Measurements from ENCODE around the gene KCNE4. TPM values are rescaled to one million over a fixed set of nuclear protein-coding genes. Genes with fewer than 3 reads are reported as not detected.

KCNE4 gene
- total RNA-seq, 2 donors from 2014 or later: 1.0 to 4.1 TPM

GRCh38 chr2:223069988-223070387 lies 18.0 kb downstream of the KCNE4 start:
- TF ChIP-seq CTCF (IDR thresholded peaks at IDR 0.05) (no peak), POLR2A (IDR thresholded peaks at IDR 0.05) (no peak), POLR2AphosphoS5 (IDR thresholded peaks at IDR 0.05) (no peak)
- no peak overlapping the region for H3K4me3 ChIP-seq
- no peaks in the 10 kb centered on the region for H3K27me3 ChIP-seq (replicated peaks; ENCODE audit: insufficient read depth)
- H3K9me3 ChIP-seq: no peaks in the 10 kb centered on the region
- H3K4me1 ChIP-seq (replicated peaks): no peaks in the 10 kb centered on the region
- WGBS: 98% methylated on average over 1 of the region's 1 CpG
- H3K27ac ChIP-seq: no peak overlapping the region
- intact Hi-C loops (cut with DNase I): no loop called here
- no peak for DNase-seq (ENCODE audit: low spot score)
- no peaks in the 10 kb centered on the region for H3K36me3 ChIP-seq

GRCh38 chr2:223071139-223071538 lies 19.1 kb downstream of the KCNE4 start:
- Histone ChIP-seq H3K4me1 (replicated peaks) (no peaks in the 10 kb centered on the region), H3K27ac (no peak overlapping the region), H3K4me3 (no peak overlapping the region), H3K27me3 (replicated peaks; ENCODE audit: insufficient read depth) (no peaks in the 10 kb centered on the region), H3K9me3 (no peaks in the 10 kb centered on the region), H3K36me3 (no peaks in the 10 kb centered on the region)
- no peak for TF ChIP-seq CTCF (IDR thresholded peaks at IDR 0.05)
- TF ChIP-seq POLR2AphosphoS5 (IDR thresholded peaks at IDR 0.05): no peak
- no peak for TF ChIP-seq POLR2A (IDR thresholded peaks at IDR 0.05)
- intact Hi-C loops (cut with DNase I): no loop called here
- WGBS: 65% methylated on average over 4 of the region's 4 CpGs
- DNase-seq (ENCODE audit: low spot score): no peak

GRCh38 chr2:223072826-223073225 lies 20.8 kb downstream of the KCNE4 start:
- Histone ChIP-seq H3K9me3 (no peaks in the 10 kb centered on the region), H3K27me3 (replicated peaks; ENCODE audit: insufficient read depth) (no peaks in the 10 kb centered on the region), H3K4me3 (no peak overlapping the region), H3K27ac (no peak overlapping the region), H3K36me3 (no peaks in the 10 kb centered on the region), H3K4me1 (replicated peaks) (no peaks in the 10 kb centered on the region)
- DNase-seq (ENCODE audit: low spot score): no peak
- no peak for TF ChIP-seq POLR2AphosphoS5 (IDR thresholded peaks at IDR 0.05)
- no peak for TF ChIP-seq POLR2A (IDR thresholded peaks at IDR 0.05)
- no peak for TF ChIP-seq CTCF (IDR thresholded peaks at IDR 0.05)
- intact Hi-C loops (cut with DNase I): no loop called here
- WGBS: 88% methylated on average over 3 of the region's 3 CpGs

DNA sequence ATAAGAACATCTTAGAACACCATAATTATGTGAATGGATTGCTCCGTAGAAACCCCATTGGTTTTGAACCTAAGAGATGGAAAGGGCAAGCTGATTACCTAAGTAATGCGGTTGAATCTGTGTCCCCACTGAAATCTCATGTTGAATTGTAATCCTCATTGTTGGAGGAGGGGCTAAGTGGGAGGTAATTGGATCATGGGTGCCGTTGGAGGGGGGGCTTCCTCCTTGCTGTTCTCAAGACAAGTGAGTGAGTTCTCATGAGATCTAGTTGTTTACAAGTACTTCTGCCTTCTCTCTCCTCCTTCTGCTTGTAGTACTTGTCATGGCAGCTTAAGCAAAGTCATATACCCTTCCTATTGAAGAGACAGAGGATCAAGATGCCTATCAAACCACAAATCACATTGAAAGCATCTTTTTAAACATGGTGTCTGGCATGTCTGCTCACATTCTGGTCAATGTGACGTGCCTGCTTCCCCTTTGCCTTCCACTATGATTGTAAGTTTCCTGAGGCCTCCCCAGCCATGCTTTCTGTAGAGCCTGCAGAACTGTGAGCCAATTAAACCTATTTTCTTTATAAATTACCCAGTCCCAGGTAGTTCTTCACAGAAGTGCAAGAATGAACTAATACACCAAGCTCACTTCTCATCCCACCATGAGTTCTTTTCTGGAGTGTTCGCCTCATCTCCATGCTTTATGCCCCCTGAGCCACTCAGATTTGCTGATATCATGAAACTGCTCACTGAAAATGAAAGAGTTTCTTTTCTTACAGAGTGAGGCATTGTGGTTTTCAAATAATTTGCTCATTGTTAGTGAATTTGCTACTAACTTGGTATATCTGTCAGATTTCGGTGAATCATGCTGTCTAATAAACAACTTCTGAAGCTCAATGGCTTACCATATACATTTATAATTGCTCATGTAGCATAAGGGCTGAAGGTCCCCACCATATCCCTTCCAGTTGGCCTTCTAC lies 23.6 kb downstream of the KCNE4 start:
- no peaks in the 10 kb centered on the region for H3K27me3 ChIP-seq (replicated peaks; ENCODE audit: insufficient read depth)
- H3K36me3 ChIP-seq: no peaks in the 10 kb centered on the region
- H3K4me3 ChIP-seq: no peak overlapping the region
- no peaks in the 10 kb centered on the region for H3K9me3 ChIP-seq
- no peak overlapping the region for H3K27ac ChIP-seq
- WGBS: 73% methylated on average over 6 of the region's 6 CpGs
- no peaks in the 10 kb centered on the region for H3K4me1 ChIP-seq (replicated peaks)
- intact Hi-C loops (cut with DNase I): no loop called here
- no peak for DNase-seq (ENCODE audit: low spot score)
- TF ChIP-seq POLR2A (IDR thresholded peaks at IDR 0.05): no peak
- no peak for TF ChIP-seq POLR2AphosphoS5 (IDR thresholded peaks at IDR 0.05)
- TF ChIP-seq CTCF (IDR thresholded peaks at IDR 0.05): no peak

DNA sequence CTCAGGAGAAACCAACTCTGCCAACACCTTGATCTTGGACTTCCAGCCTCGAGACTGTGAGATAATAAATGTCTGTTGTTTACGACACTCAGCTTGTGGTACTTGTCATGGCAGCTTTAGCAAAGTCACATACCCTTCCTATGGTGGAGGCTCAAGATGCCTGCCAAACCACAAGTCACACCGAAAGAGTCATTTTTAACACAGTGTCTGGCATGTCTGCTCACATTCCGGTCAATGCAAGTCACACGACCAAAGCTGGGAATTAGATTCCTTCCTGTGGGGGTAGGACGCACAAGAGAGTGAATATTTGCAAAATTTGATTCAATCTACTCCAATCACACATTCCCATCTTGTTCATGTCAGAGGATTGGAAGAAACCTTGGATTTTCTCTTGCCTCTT lies 24.6 kb downstream of the KCNE4 start:
- no peaks in the 10 kb centered on the region for H3K4me1 ChIP-seq (replicated peaks)
- no peaks in the 10 kb centered on the region for H3K36me3 ChIP-seq
- H3K27me3 ChIP-seq (replicated peaks; ENCODE audit: insufficient read depth): no peaks in the 10 kb centered on the region
- no peaks in the 10 kb centered on the region for H3K9me3 ChIP-seq
- no peak overlapping the region for H3K4me3 ChIP-seq
- DNase-seq (ENCODE audit: low spot score): no peak
- no peak overlapping the region for H3K27ac ChIP-seq
- intact Hi-C loops (cut with DNase I): no loop called here
- 80% methylated on average over 6 of the region's 6 CpGs for WGBS
- no peak for TF ChIP-seq CTCF (IDR thresholded peaks at IDR 0.05)
- TF ChIP-seq POLR2A (IDR thresholded peaks at IDR 0.05): no peak
- no peak for TF ChIP-seq POLR2AphosphoS5 (IDR thresholded peaks at IDR 0.05)

Data from prostate gland (tissue), 2 donors.